Thoracic aorta (tissue), 2 donors: ENCODE data around the gene PRDX2. TPM values are rescaled to one million over a fixed set of nuclear protein-coding genes. Genes with fewer than 3 reads are reported as not detected.
A peak's percentile ranks its signal among the peaks of the same experiment; 100 is the strongest.

Source experiments
- ATAC-seq: fragments of 150-250 bp; one replicate; pipeline ENCODE4 v1.8.0; 2017; ENCODE audit warnings: low read depth; ENCODE audit not compliant: insufficient number of reproducible peaks, low FRiP score
- DNase-seq: peaks from one replicate; pipeline ENCODE4 v3.0.0-alpha.2; 2020; ENCODE audit warnings: low spot score
- H3K27ac ChIP-seq, 2 donors: fragments of 200-600 bp; sonication (generic); 1 replicate in 1 of 2; 2 replicates in 1 of 2; pipeline ENCODE4 v1.5.1; 2016; ENCODE audit warnings: mild to moderate bottlenecking in 2 of 2, moderate library complexity in 2 of 2
- H3K27me3 ChIP-seq: fragments of 200-600 bp; sonication (generic); replicated peaks from 2 replicates; pipeline ENCODE4 v1.6.0; 2016; ENCODE audit warnings: mild to moderate bottlenecking; ENCODE audit not compliant: insufficient read depth
- H3K36me3 ChIP-seq: fragments of 200-600 bp; sonication (generic); one replicate; pipeline ENCODE4 v1.5.1; 2016
- H3K4me1 ChIP-seq, 2 donors: fragments of 200-600 bp; sonication (generic); 1 replicate in 1 of 2; 2 replicates in 1 of 2; pipeline versions ENCODE4 v1.5.1 to v1.6.0; 2016; ENCODE audit warnings: low read depth in 2 of 2, mild to moderate bottlenecking in 1 of 2; ENCODE audit not compliant: control insufficient read depth in 1 of 2
- H3K4me3 ChIP-seq: fragments of 200-600 bp; sonication (generic); 2 replicates; pipeline ENCODE4 v1.5.1; 2016; ENCODE audit warnings: mild to moderate bottlenecking
- H3K9me3 ChIP-seq: fragments of 200-600 bp; sonication (generic); 2 replicates; pipeline ENCODE4 v1.5.1; 2016
- total RNA-seq, 2 donors: library from RNA; depleted of rRNA; stranded (reverse); fragments of >200 nt; gene quantifications; one replicate each; pipeline versions ENCODE4 v1.1.0 to v1.2.3, GENCODE V29; 2016
- TF ChIP-seq, protein P1 (sequence below): fragments of 200-600 bp; sonication (generic); IDR thresholded peaks from one replicate; pipeline ENCODE4 v1.5.1; 2019; ENCODE audit warnings: antibody characterized with exemption

Gene PRDX2
- total RNA-seq, 2 donors from 2014 or later, result 107 to 235 TPM

DNA sequence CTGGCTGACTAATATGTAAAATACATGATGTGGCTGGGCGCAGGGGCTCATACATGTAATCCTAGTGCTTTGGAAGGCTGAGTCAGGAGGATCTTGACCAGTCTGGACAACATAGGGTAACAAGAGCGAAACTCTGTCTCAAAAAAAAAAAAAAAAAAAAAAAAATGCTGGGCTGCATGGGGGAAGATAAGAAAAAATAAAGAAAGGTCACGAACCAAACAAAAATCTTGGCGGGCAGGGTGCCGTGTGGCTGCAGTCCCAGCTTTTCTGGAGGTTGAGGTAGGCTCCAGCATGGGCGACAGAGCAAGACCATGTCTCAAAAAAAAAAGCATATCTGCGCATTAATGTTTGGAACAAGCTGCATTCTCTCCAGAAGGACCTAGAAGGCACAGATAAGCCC is 13.5 kb upstream of the PRDX2 start:
- no peaks in the 10 kb centered on the region for H3K27me3 ChIP-seq
- no peaks in the 10 kb centered on the region for H3K9me3 ChIP-seq
- ATAC-seq, result no peak
- H3K4me1 ChIP-seq, result no peaks in the 10 kb centered on the region
- H3K36me3 ChIP-seq, result no peaks in the 10 kb centered on the region
- H3K4me3 ChIP-seq, result no peak overlapping the region
- no peak for DNase-seq
- H3K27ac ChIP-seq, result no peak overlapping the region
- TF ChIP-seq, protein P1, sequence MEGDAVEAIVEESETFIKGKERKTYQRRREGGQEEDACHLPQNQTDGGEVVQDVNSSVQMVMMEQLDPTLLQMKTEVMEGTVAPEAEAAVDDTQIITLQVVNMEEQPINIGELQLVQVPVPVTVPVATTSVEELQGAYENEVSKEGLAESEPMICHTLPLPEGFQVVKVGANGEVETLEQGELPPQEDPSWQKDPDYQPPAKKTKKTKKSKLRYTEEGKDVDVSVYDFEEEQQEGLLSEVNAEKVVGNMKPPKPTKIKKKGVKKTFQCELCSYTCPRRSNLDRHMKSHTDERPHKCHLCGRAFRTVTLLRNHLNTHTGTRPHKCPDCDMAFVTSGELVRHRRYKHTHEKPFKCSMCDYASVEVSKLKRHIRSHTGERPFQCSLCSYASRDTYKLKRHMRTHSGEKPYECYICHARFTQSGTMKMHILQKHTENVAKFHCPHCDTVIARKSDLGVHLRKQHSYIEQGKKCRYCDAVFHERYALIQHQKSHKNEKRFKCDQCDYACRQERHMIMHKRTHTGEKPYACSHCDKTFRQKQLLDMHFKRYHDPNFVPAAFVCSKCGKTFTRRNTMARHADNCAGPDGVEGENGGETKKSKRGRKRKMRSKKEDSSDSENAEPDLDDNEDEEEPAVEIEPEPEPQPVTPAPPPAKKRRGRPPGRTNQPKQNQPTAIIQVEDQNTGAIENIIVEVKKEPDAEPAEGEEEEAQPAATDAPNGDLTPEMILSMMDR, result no peak

- Histone ChIP-seq H3K27me3 (no peaks in the 10 kb centered on the region), H3K4me1 (peaks cover 6 to 17% of the 10 kb centered on the region in 2 donors), H3K27ac (peak within 1 kb of the TSS in 1 of 2 donors; percentile 16), H3K36me3 (no peaks in the 10 kb centered on the region), H3K4me3 (peak within 1 kb of the TSS; percentile 75), H3K9me3 (no peaks in the 10 kb centered on the region)
- TF ChIP-seq, protein P1, result no peak
- DNase-seq, result no peak
- peak; percentile 68 for ATAC-seq
These were observed 4.9 kb upstream of the PRDX2 start, which contains the start of gene RNASEH2A for GRCh38 chr19:12806242-12807081. TSS of gene RNASEH2A (plus strand) at chr19:12806584. CDS start at chr19:12806674, 90 bp downstream.

GRCh38 chr19:12804051-12804450 is 2.5 kb upstream of the PRDX2 start:
- TF ChIP-seq, protein P1, result no peak
- H3K4me1 ChIP-seq, result peaks cover 11 to 30% of the 10 kb centered on the region in 2 donors
- no peak overlapping the region for H3K4me3 ChIP-seq
- H3K36me3 ChIP-seq, result no peaks in the 10 kb centered on the region
- DNase-seq, result no peak
- no peak overlapping the region for H3K27ac ChIP-seq
- no peaks in the 10 kb centered on the region for H3K9me3 ChIP-seq
- no peak for ATAC-seq
- no peaks in the 10 kb centered on the region for H3K27me3 ChIP-seq

- no peaks in the 10 kb centered on the region for H3K27me3 ChIP-seq
- H3K27ac ChIP-seq, result no peak overlapping the region
- H3K4me3 ChIP-seq, result peak overlapping the region; percentile 77
- ATAC-seq (no peak), DNase-seq (no peak)
- TF ChIP-seq, protein P1, result no peak
- H3K4me1 ChIP-seq, result peaks cover 11 to 30% of the 10 kb centered on the region in 2 donors
- no peaks in the 10 kb centered on the region for H3K36me3 ChIP-seq
- no peaks in the 10 kb centered on the region for H3K9me3 ChIP-seq
These were observed 887 bp upstream of the PRDX2 start for GRCh38 chr19:12802267-12803106.

GRCh38 chr19:12800923-12801465 is 606 bp downstream of the PRDX2 start:
- H3K4me1 ChIP-seq, result peaks cover 5 to 28% of the 10 kb centered on the region in 2 donors
- no peaks in the 10 kb centered on the region for H3K9me3 ChIP-seq
- ATAC-seq (no peak), DNase-seq (no peak)
- TF ChIP-seq, protein P1, result no peak
- H3K27ac ChIP-seq, result peak overlapping the region; percentile 27 to 61
- H3K4me3 ChIP-seq, result peak overlapping the region; percentile 77
- no peaks in the 10 kb centered on the region for H3K27me3 ChIP-seq
- H3K36me3 ChIP-seq, result no peaks in the 10 kb centered on the region
